Karpas-422 (cell line): ENCODE results near the gene NKAIN2. TPM values are rescaled to one million over a fixed set of nuclear protein-coding genes. Genes with fewer than 3 reads are reported as not detected.

ENCODE experiments used
- DNase-seq: peaks from one replicate; pipeline ENCODE4 v3.0.0-alpha.2; 2015
- H2AFZ ChIP-seq: fragments of 200-600 bp; sonication (generic); 2 replicates; pipeline ENCODE4 v1.6.1; 2014; ENCODE audit warnings: antibody characterized with exemption, low read length, mixed read lengths
- H3K27ac ChIP-seq: fragments of 200-600 bp; sonication (generic); 2 replicates; pipeline ENCODE4 v1.5.1; 2014; ENCODE audit warnings: mild to moderate bottlenecking, low read length, moderate library complexity
- H3K27me3 ChIP-seq: fragments of 200-600 bp; sonication (generic); 2 replicates; pipeline ENCODE4 v1.6.1; 2014; ENCODE audit warnings: low read length, mixed read lengths
- H3K36me3 ChIP-seq: fragments of 200-600 bp; sonication (generic); 2 replicates; pipeline ENCODE4 v1.6.1; 2014; ENCODE audit warnings: low read length, mixed read lengths; ENCODE audit not compliant: insufficient read depth
- H3K4me1 ChIP-seq: fragments of 200-600 bp; sonication (generic); 2 replicates; pipeline ENCODE4 v1.6.1; 2014; ENCODE audit warnings: mild to moderate bottlenecking, low read length, mixed read lengths
- H3K4me2 ChIP-seq: fragments of 200-600 bp; sonication (generic); 2 replicates; pipeline ENCODE4 v1.6.1; 2014; ENCODE audit warnings: low read length, low read depth, mild to moderate bottlenecking; ENCODE audit not compliant: poor library complexity, severe bottlenecking
- H3K4me3 ChIP-seq: fragments of 200-600 bp; sonication (generic); 2 replicates; pipeline ENCODE4 v1.5.1; 2014; ENCODE audit warnings: mild to moderate bottlenecking, antibody characterized with exemption, low read length, mixed read lengths
- H3K79me2 ChIP-seq: fragments of 200-600 bp; sonication (generic); 2 replicates; pipeline ENCODE4 v1.6.1; 2014; ENCODE audit warnings: mild to moderate bottlenecking, low read length, mixed read lengths
- H3K9ac ChIP-seq: fragments of 200-600 bp; sonication (generic); 2 replicates; pipeline ENCODE4 v1.6.0; 2014; ENCODE audit warnings: low read length
- H3K9me2 ChIP-seq: fragments of 200-600 bp; sonication (generic), shearing (Covaris generic); replicated peaks from 2 replicates; pipeline ENCODE4 v1.6.0; 2014; ENCODE audit warnings: mild to moderate bottlenecking, low read length, moderate library complexity; ENCODE audit not compliant: insufficient read depth
- H3K9me3 ChIP-seq: fragments of 300-700, 200-600 bp; sonication (generic); 2 replicates; pipeline ENCODE4 v1.6.1; 2014; ENCODE audit warnings: low read length, mixed read lengths
- H4K20me1 ChIP-seq: fragments of 200-600 bp; sonication (generic); 2 replicates; pipeline ENCODE4 v1.6.1; 2014; ENCODE audit warnings: mild to moderate bottlenecking, antibody characterized with exemption, low read length, low read depth; ENCODE audit not compliant: insufficient read depth
- total RNA-seq: library from RNA; depleted of rRNA; stranded (reverse); fragments of >200 nt; shearing (Covaris generic); gene quantifications from 2 replicates; pipeline ENCODE4 v1.2.3, GENCODE V29; 2014; ENCODE audit warnings: low replicate concordance

The NKAIN2 gene
- total RNA-seq, 1 experiment from 2014 or later, result not detected

GRCh38 chr6:123811378-123811777 lies 7.7 kb downstream of the NKAIN2 start:
- H3K79me2 ChIP-seq, result no peaks in the 10 kb centered on the region
- no peak overlapping the region for H3K4me2 ChIP-seq
- H3K9me3 ChIP-seq, result no peaks in the 10 kb centered on the region
- H3K27ac ChIP-seq, result no peak overlapping the region
- no peaks in the 10 kb centered on the region for H4K20me1 ChIP-seq
- H2AFZ ChIP-seq, result no peak overlapping the region
- no peaks in the 10 kb centered on the region for H3K27me3 ChIP-seq
- H3K36me3 ChIP-seq, result no peaks in the 10 kb centered on the region
- no peak overlapping the region for H3K4me3 ChIP-seq
- DNase-seq, result no peak
- no peaks in the 10 kb centered on the region for H3K4me1 ChIP-seq
- H3K9ac ChIP-seq, result no peak overlapping the region
- H3K9me2 ChIP-seq, result no peaks in the 10 kb centered on the region; the same call in 1 of the 2 replicates

GRCh38 chr6:123812621-123813020 lies 9.0 kb downstream of the NKAIN2 start:
- Histone ChIP-seq H3K4me3 (no peak overlapping the region), H4K20me1 (no peaks in the 10 kb centered on the region), H3K27me3 (no peaks in the 10 kb centered on the region), H3K36me3 (no peaks in the 10 kb centered on the region), H3K9me2 (no peaks in the 10 kb centered on the region; the same call in 1 of the 2 replicates), H2AFZ (no peak overlapping the region), H3K27ac (no peak overlapping the region), H3K9me3 (no peaks in the 10 kb centered on the region), H3K79me2 (no peaks in the 10 kb centered on the region), H3K4me1 (no peaks in the 10 kb centered on the region), H3K4me2 (no peak overlapping the region), H3K9ac (no peak overlapping the region)
- no peak for DNase-seq

DNA sequence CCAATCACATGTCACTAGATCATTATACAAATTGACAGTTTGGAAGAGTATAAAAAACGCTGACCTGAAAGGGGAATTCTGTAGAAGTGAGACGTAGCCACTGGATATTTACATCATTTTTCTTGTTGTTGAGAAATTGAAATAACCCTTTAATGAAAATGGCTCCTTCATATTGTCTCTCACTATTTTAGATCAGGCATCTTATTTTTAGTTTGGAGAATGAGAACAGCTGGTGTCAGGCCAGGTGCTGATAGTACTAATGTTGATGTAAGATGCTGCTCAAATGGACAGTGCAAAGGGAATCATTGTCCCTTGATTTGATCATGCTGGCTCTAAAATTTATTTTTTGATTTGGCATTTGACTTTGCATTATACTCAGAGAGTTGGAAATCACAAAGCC lies 17.4 kb downstream of the NKAIN2 start:
- no peaks in the 10 kb centered on the region for H3K4me1 ChIP-seq
- H3K9me2 ChIP-seq, result no peaks in the 10 kb centered on the region
- H3K27me3 ChIP-seq, result no peaks in the 10 kb centered on the region
- no peaks in the 10 kb centered on the region for H3K9me3 ChIP-seq
- no peak overlapping the region for H3K9ac ChIP-seq
- DNase-seq, result no peak
- H2AFZ ChIP-seq, result no peak overlapping the region
- no peaks in the 10 kb centered on the region for H3K79me2 ChIP-seq
- H3K27ac ChIP-seq, result no peak overlapping the region
- H3K4me2 ChIP-seq, result no peak overlapping the region
- H4K20me1 ChIP-seq, result no peaks in the 10 kb centered on the region
- no peak overlapping the region for H3K4me3 ChIP-seq
- no peaks in the 10 kb centered on the region for H3K36me3 ChIP-seq

GRCh38 chr6:123829302-123829953 lies 25.8 kb downstream of the NKAIN2 start:
- Histone ChIP-seq H3K36me3 (no peaks in the 10 kb centered on the region), H3K9me3 (0 out of 2 replicates have a peak, but pooled peaks cover 3% of the 10 kb centered on the region), H3K4me2 (no peak overlapping the region), H4K20me1 (no peaks in the 10 kb centered on the region), H3K9me2 (no peaks in the 10 kb centered on the region), H3K4me1 (no peaks in the 10 kb centered on the region), H3K4me3 (no peak overlapping the region), H3K9ac (no peak overlapping the region), H3K79me2 (no peaks in the 10 kb centered on the region), H3K27ac (no peak overlapping the region), H3K27me3 (no peaks in the 10 kb centered on the region), H2AFZ (no peak overlapping the region)
- no peak for DNase-seq

DNA sequence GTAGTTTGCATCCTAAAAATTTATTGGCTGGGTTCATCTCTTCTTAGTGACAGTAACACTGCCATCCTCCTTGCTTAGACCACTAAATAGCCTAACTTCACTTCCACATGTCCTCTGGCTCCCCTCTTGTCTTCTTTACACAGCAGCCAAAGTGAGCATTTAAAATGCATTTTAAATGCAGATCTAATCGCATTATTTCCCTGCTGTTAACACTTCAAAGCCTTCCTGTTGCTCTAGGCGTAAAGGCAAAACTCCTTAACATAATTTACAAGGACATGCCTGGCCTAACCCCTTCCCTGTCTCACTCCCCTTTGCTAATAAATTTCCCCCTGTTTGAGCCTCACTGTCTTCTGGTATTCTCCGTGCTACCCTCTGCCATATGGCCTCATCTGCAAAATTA lies 26.5 kb downstream of the NKAIN2 start:
- H3K9ac ChIP-seq, result no peak overlapping the region
- H3K4me1 ChIP-seq, result no peaks in the 10 kb centered on the region
- no peaks in the 10 kb centered on the region for H3K27me3 ChIP-seq
- H3K4me3 ChIP-seq, result no peak overlapping the region
- H3K36me3 ChIP-seq, result no peaks in the 10 kb centered on the region
- no peak for DNase-seq
- no peaks in the 10 kb centered on the region for H4K20me1 ChIP-seq
- no peak overlapping the region for H2AFZ ChIP-seq
- no peak overlapping the region for H3K27ac ChIP-seq
- H3K9me3 ChIP-seq, result 0 out of 2 replicates have a peak, but pooled peaks cover 3% of the 10 kb centered on the region
- no peaks in the 10 kb centered on the region for H3K9me2 ChIP-seq
- no peak overlapping the region for H3K4me2 ChIP-seq
- H3K79me2 ChIP-seq, result no peaks in the 10 kb centered on the region

GRCh38 chr6:123838505-123839234 lies 35.0 kb downstream of the NKAIN2 start:
- H3K27me3 ChIP-seq, result no peaks in the 10 kb centered on the region
- H3K9me2 ChIP-seq, result no peaks in the 10 kb centered on the region
- DNase-seq, result no peak
- no peak overlapping the region for H3K9ac ChIP-seq
- no peaks in the 10 kb centered on the region for H3K36me3 ChIP-seq
- H3K4me2 ChIP-seq, result no peak overlapping the region
- no peaks in the 10 kb centered on the region for H3K4me1 ChIP-seq
- H3K4me3 ChIP-seq, result no peak overlapping the region
- no peak overlapping the region for H2AFZ ChIP-seq
- no peak overlapping the region for H3K27ac ChIP-seq
- H3K79me2 ChIP-seq, result no peaks in the 10 kb centered on the region
- no peaks in the 10 kb centered on the region for H4K20me1 ChIP-seq
- peaks cover 5% of the 10 kb centered on the region; the same call in 1 of the 2 replicates for H3K9me3 ChIP-seq

DNA sequence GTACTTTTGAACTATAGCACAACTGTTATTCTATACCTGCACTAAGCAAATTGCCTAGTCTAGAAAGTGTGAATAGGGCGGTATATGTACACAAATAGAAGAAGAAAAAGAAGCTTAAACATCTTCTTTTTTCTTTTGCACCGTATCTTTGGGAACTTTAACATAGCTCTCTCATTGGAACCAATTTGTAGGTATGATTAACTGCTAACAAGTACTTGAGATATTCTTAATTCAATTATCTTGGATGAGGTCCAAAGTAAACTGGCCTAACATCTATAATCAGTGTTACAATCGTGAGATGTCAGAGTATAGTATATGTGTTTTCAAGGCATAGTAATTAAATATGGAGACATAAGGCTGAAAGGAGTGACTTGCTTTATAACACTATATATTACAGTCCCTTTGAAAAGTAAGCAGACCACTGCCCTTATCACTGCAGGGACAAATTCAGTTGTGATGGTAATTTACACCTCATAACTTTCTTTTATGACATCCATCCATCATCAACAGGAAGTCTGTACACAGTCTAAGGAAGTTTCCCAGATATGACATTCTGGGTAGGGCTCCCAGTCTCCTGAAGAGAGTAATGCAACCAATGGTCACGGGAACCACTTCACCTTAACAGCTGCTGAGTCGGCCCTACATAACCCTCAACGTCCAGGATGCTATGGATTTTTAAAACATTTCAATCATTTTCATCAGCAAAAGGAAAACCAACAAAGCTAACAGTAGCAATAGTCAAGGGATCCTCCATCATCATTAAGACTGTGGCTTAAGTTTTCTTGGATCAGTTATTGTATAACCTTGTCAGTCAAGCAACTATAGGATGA lies 37.6 kb downstream of the NKAIN2 start:
- no peak overlapping the region for H3K27ac ChIP-seq
- H3K79me2 ChIP-seq, result no peaks in the 10 kb centered on the region
- H2AFZ ChIP-seq, result no peak overlapping the region
- no peaks in the 10 kb centered on the region for H3K4me1 ChIP-seq
- no peaks in the 10 kb centered on the region for H3K9me2 ChIP-seq
- H3K36me3 ChIP-seq, result no peaks in the 10 kb centered on the region
- no peaks in the 10 kb centered on the region for H4K20me1 ChIP-seq
- H3K27me3 ChIP-seq, result no peaks in the 10 kb centered on the region
- H3K4me2 ChIP-seq, result no peak overlapping the region
- H3K4me3 ChIP-seq, result no peak overlapping the region
- peaks cover 4% of the 10 kb centered on the region; the same call in 1 of the 2 replicates for H3K9me3 ChIP-seq
- no peak overlapping the region for H3K9ac ChIP-seq
- DNase-seq, result no peak

- Histone ChIP-seq H3K4me2 (no peak overlapping the region), H3K27me3 (no peaks in the 10 kb centered on the region), H3K9me2 (no peaks in the 10 kb centered on the region), H3K27ac (no peak overlapping the region), H3K4me3 (no peak overlapping the region), H2AFZ (no peak overlapping the region), H3K36me3 (no peaks in the 10 kb centered on the region), H3K79me2 (no peaks in the 10 kb centered on the region), H3K9me3 (peaks cover 2% of the 10 kb centered on the region; the same call in 1 of the 2 replicates), H4K20me1 (no peaks in the 10 kb centered on the region), H3K4me1 (no peaks in the 10 kb centered on the region), H3K9ac (no peak overlapping the region)
- DNase-seq, result no peak
Observed at GRCh38 chr6:123844011-123844410, 40.3 kb downstream of the NKAIN2 start.
